Keratinocyte (primary cell): ENCODE data around the gene ABCB9. TPM values are rescaled to one million over a fixed set of nuclear protein-coding genes. Genes with fewer than 3 reads are reported as not detected.

Source experiments
- DNase-seq: peaks from one replicate; pipeline ENCODE4 v3.0.0-alpha.2; 2011; ENCODE audit warnings: low read depth, missing footprints, low spot score
- FAIRE-seq: peaks from 2 replicates; lab custom pipeline; 2011; peaks lifted over from hg19 to GRCh38; lab: Jason Lieb, UNC
- H2AFZ ChIP-seq: 2 replicates; pipeline ENCODE4 v1.6.0; 2012; ENCODE audit warnings: low read length, control low read depth, inconsistent platforms; ENCODE audit not compliant: control insufficient read depth
- H3K27ac ChIP-seq: 2 replicates; pipeline ENCODE4 v1.5.1; 2011; ENCODE audit warnings: low read length; ENCODE audit not compliant: control insufficient read depth, insufficient read depth
- H3K27me3 ChIP-seq: 3 replicates; pipeline ENCODE4 v1.6.0; 2011; ENCODE audit warnings: low read length; ENCODE audit not compliant: control insufficient read depth, insufficient read depth; ENCODE audit errors: extremely low read depth
- H3K36me3 ChIP-seq, 2 experiments: 2 replicates in 1 of 2; 3 replicates in 1 of 2; pipeline ENCODE4 v1.5.1; 2011; ENCODE audit warnings: low read length in 2 of 2, mild to moderate bottlenecking in 1 of 2; ENCODE audit not compliant: control insufficient read depth in 2 of 2, insufficient read depth in 2 of 2; ENCODE audit errors: extremely low read depth in 1 of 2
- H3K4me1 ChIP-seq: 3 replicates; pipeline ENCODE4 v1.5.1; 2011; ENCODE audit warnings: low read length; ENCODE audit not compliant: control insufficient read depth, insufficient read depth; ENCODE audit errors: extremely low read depth
- H3K4me2 ChIP-seq: 3 replicates; pipeline ENCODE4 v1.6.0; 2011; ENCODE audit warnings: low read depth, low read length; ENCODE audit not compliant: control insufficient read depth, insufficient read depth; ENCODE audit errors: extremely low read depth
- H3K4me3 ChIP-seq, 3 experiments: fragments of 200-600 bp in 1 of 3; sonication (generic) in 1 of 3; 2 replicates in 2 of 3; 3 replicates in 1 of 3; pipeline ENCODE4 v1.5.1; 2011 to 2016; ENCODE audit warnings: low read length in 3 of 3, mild to moderate bottlenecking in 3 of 3, control low read depth in 2 of 3, inconsistent platforms in 1 of 3, low read depth in 1 of 3, mixed read lengths in 1 of 3, mixed run types in 1 of 3, moderate library complexity in 1 of 3; ENCODE audit not compliant: control insufficient read depth in 2 of 3, insufficient read depth in 2 of 3; ENCODE audit errors: extremely low read depth in 1 of 3
- H3K79me2 ChIP-seq: 2 replicates; pipeline ENCODE4 v1.6.0; 2012; ENCODE audit warnings: low read length; ENCODE audit not compliant: control insufficient read depth, insufficient read depth
- H3K9ac ChIP-seq: 3 replicates; pipeline ENCODE4 v1.6.0; 2011; ENCODE audit warnings: low read length; ENCODE audit not compliant: control insufficient read depth, insufficient read depth; ENCODE audit errors: extremely low read depth
- H3K9me1 ChIP-seq: 3 replicates; pipeline ENCODE4 v1.6.0; 2011; ENCODE audit warnings: low read length; ENCODE audit not compliant: control insufficient read depth, insufficient read depth; ENCODE audit errors: extremely low read depth
- H3K9me3 ChIP-seq: 2 replicates; pipeline ENCODE4 v1.5.1; 2012; ENCODE audit warnings: low read depth, low read length; ENCODE audit not compliant: control insufficient read depth
- H4K20me1 ChIP-seq: 3 replicates; pipeline ENCODE4 v1.6.0; 2011; ENCODE audit warnings: low read length; ENCODE audit not compliant: control insufficient read depth, insufficient read depth; ENCODE audit errors: extremely low read depth
- CTCF ChIP-seq, 3 experiments: IDR thresholded peaks in 1 of 3; conservative IDR thresholded peaks in 1 of 3; optimal IDR thresholded peaks in 1 of 3; 2 replicates in 2 of 3; 3 replicates in 1 of 3; pipeline versions ENCODE3 to v1.5.1; 2011; ENCODE audit warnings: low read length in 3 of 3, mild to moderate bottlenecking in 3 of 3, moderate library complexity in 2 of 3, control low read depth in 1 of 3, inconsistent platforms in 1 of 3; ENCODE audit not compliant: insufficient read depth in 2 of 3; ENCODE audit errors: extremely low read depth in 1 of 3
- EZH2 ChIP-seq: IDR thresholded peaks from one replicate; pipeline ENCODE4 v1.6.1; 2012; ENCODE audit warnings: inconsistent platforms, mild to moderate bottlenecking, low read length, moderate library complexity
- dilution Hi-C: fragments of 300-500 bp; cut with MboI; formaldehyde crosslinking; loops from one replicate; pipeline ENCODE4 v1.7.0; 2020; ENCODE audit warnings: low sequenced_read_pairs; ENCODE audit not compliant: extremely low pct_ligation_motif_present
- polyA plus RNA-seq, 5 experiments: library from polyadenylated mRNA; depleted of rRNA in 3 of 5; stranded (reverse) in 3 of 5; stranded (forward) in 1 of 5; unstranded in 1 of 5; fragments of >200 nt; gene quantifications; 1 replicate in 1 of 5; 2 replicates in 3 of 5; 3 replicates in 1 of 5; pipeline versions ENCODE4 v1.2.1 to v1.2.3, GENCODE V29; 2011 to 2012; ENCODE audit warnings: missing spikeins in 2 of 5, low read depth in 1 of 5, low replicate concordance in 1 of 5

ABCB9 gene
- polyA plus RNA-seq, 1 donor (not counting 4 experiments of a cell fraction or from before 2014, with no cell fraction given), result 4.0 TPM

GRCh38 chr12:122995503-122996187 lies 29.4 kb upstream of the ABCB9 start:
- H3K27me3 ChIP-seq, result no peaks in the 10 kb centered on the region

GRCh38 chr12:122994781-122995502 lies 28.7 kb upstream of the ABCB9 start:
- no peak for DNase-seq
- H3K9me3 ChIP-seq, result no peaks in the 10 kb centered on the region
- H3K9me1 ChIP-seq, result no peaks in the 10 kb centered on the region
- H3K9ac ChIP-seq, result no peak overlapping the region
- no peaks in the 10 kb centered on the region for H4K20me1 ChIP-seq
- dilution Hi-C loops, result no loop called here
- no peak overlapping the region for H3K4me3 ChIP-seq
- H3K27ac ChIP-seq, result no peak overlapping the region
- no peak for TF ChIP-seq CTCF (optimal IDR thresholded peaks at IDR 0.05 in 1 of 3, IDR thresholded peaks at IDR 0.05 in 1 of 3, conservative IDR thresholded peaks at IDR 0.05 in 1 of 3; ENCODE audit: extremely low read depth in 1 of 3, insufficient read depth in 2 of 3, low read length in 3 of 3)
- no peak for TF ChIP-seq EZH2
- H3K79me2 ChIP-seq, result no peaks in the 10 kb centered on the region
- no peak for FAIRE-seq
- peaks cover 0 to 1% of the 10 kb centered on the region in 2 experiments for H3K36me3 ChIP-seq
- no peak overlapping the region for H3K4me2 ChIP-seq
- no peaks in the 10 kb centered on the region for H3K4me1 ChIP-seq
- no peak overlapping the region for H2AFZ ChIP-seq
- H3K27me3 ChIP-seq, result no peaks in the 10 kb centered on the region

More at GRCh38 chr12:122995503-122996187, 29.4 kb upstream of the ABCB9 start:
- Histone ChIP-seq H2AFZ (no peak overlapping the region), H3K9me3 (no peaks in the 10 kb centered on the region), H3K4me1 (no peaks in the 10 kb centered on the region), H3K4me2 (no peak overlapping the region), H3K27ac (no peak overlapping the region), H3K4me3 (no peak overlapping the region), H3K9ac (no peak overlapping the region), H4K20me1 (no peaks in the 10 kb centered on the region), H3K79me2 (no peaks in the 10 kb centered on the region), H3K9me1 (no peaks in the 10 kb centered on the region), H3K36me3 (peaks cover 0 to 1% of the 10 kb centered on the region in 2 experiments)
- TF ChIP-seq CTCF (optimal IDR thresholded peaks at IDR 0.05 in 1 of 3, IDR thresholded peaks at IDR 0.05 in 1 of 3, conservative IDR thresholded peaks at IDR 0.05 in 1 of 3; ENCODE audit: extremely low read depth in 1 of 3, insufficient read depth in 2 of 3, low read length in 3 of 3), result no peak
- TF ChIP-seq EZH2, result no peak
- dilution Hi-C loops, result no loop called here
- DNase-seq (no peak), FAIRE-seq (no peak)
